Measurements from ENCODE around the gene KCNQ1.

KCNQ1 gene

DNA sequence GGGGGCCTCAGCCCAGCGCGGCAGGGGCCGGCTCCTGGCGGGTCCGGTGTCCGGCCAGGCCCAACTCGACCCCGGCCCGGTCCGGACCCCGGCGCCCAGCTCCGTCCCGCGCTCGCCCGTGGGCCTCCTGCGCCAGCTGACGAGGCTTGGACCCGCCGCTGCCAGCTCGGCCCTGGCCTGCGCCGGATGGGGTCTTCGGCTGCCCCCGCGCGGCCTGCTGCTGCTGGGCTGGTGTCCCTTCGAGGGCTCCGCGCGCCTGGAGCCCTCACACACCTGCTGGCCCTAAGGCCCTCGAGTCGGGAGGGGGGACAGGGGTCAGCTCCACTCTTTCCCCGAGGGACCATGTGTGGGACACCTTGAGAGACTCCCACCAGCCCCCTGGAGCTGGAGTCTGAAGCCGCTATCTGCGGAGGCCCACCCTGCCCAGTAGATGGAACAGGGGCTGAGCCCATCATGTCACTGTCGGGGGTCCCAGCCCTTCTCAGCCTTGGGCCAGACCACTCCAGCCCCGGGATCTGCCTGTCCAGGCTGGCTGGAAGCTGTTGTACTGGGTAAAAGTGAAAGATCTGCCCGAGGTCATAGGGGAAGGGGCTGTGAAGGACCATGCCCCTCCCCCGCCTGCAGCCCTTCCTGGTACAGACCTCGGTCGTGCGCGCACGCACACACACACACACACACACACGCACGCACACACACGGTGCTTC is 441.5 kb downstream of the KCNQ1 start:
- TF ChIP-seq, protein P1, sequence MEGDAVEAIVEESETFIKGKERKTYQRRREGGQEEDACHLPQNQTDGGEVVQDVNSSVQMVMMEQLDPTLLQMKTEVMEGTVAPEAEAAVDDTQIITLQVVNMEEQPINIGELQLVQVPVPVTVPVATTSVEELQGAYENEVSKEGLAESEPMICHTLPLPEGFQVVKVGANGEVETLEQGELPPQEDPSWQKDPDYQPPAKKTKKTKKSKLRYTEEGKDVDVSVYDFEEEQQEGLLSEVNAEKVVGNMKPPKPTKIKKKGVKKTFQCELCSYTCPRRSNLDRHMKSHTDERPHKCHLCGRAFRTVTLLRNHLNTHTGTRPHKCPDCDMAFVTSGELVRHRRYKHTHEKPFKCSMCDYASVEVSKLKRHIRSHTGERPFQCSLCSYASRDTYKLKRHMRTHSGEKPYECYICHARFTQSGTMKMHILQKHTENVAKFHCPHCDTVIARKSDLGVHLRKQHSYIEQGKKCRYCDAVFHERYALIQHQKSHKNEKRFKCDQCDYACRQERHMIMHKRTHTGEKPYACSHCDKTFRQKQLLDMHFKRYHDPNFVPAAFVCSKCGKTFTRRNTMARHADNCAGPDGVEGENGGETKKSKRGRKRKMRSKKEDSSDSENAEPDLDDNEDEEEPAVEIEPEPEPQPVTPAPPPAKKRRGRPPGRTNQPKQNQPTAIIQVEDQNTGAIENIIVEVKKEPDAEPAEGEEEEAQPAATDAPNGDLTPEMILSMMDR (IDR thresholded peaks at IDR 0.05; ENCODE audit: borderline replicate concordance, extremely low read depth, low read length, poor library complexity, severe bottlenecking), result no peak
- no peak for TF ChIP-seq EZH2 (IDR thresholded peaks at IDR 0.05; ENCODE audit: borderline replicate concordance, low read depth, low read length, severe bottlenecking)
- Histone ChIP-seq H3K9me3 (ENCODE audit: insufficient read depth, low read length, severe bottlenecking) (no peaks in the 10 kb centered on the region), H3K4me1 (ENCODE audit: insufficient read depth, low read length) (peaks cover 7% of the 10 kb centered on the region), H3K27me3 (ENCODE audit: insufficient read depth, low read length, poor library complexity) (no peaks in the 10 kb centered on the region), H4K20me1 (ENCODE audit: insufficient read depth, low read length) (no peaks in the 10 kb centered on the region), H3K4me3 (ENCODE audit: low read depth in 1 of 2, low read length in 2 of 2) (no peak overlapping the region), H3K79me2 (ENCODE audit: insufficient read depth, low read length) (no peaks in the 10 kb centered on the region), H3K4me2 (ENCODE audit: insufficient read depth, low read length) (no peak overlapping the region), H3K9ac (ENCODE audit: low read depth, low read length) (no peak overlapping the region), H3K27ac (ENCODE audit: low read length) (no peak overlapping the region), H2AFZ (ENCODE audit: low read depth, low read length) (no peak overlapping the region), H3K36me3 (ENCODE audit: insufficient read depth, low read length) (no peaks in the 10 kb centered on the region)
- no peak for ATAC-seq (ENCODE audit: insufficient read depth, low read depth)
- no peak for DNase-seq

DNA sequence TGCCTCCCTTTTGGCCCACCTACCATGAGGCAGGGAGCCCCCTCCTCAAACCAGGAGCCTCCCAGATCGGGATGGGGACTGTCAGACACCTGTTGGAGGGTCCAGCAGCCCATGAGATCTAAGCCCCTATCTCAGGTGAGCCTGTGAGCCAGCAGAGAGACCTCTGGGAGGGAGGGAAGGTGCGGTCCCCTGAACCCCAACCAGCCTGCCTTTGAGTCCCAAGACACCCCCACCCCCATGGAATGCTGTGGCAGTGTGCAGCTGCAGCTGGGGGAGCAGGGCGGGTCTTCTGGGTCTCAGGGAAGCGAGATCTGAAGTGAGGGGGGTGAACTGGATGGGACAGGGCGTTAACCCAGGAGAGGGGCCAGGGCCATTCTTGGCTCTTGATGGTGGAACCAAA is 442.1 kb downstream of the KCNQ1 start:
- Histone ChIP-seq H3K4me3 (ENCODE audit: low read depth in 1 of 2, low read length in 2 of 2) (no peak overlapping the region), H4K20me1 (ENCODE audit: insufficient read depth, low read length) (no peaks in the 10 kb centered on the region), H3K9me3 (ENCODE audit: insufficient read depth, low read length, severe bottlenecking) (no peaks in the 10 kb centered on the region), H3K9ac (ENCODE audit: low read depth, low read length) (no peak overlapping the region), H3K4me2 (ENCODE audit: insufficient read depth, low read length) (no peak overlapping the region), H3K27me3 (ENCODE audit: insufficient read depth, low read length, poor library complexity) (no peaks in the 10 kb centered on the region), H2AFZ (ENCODE audit: low read depth, low read length) (no peak overlapping the region), H3K4me1 (ENCODE audit: insufficient read depth, low read length) (peaks cover 13% of the 10 kb centered on the region), H3K79me2 (ENCODE audit: insufficient read depth, low read length) (no peaks in the 10 kb centered on the region), H3K27ac (ENCODE audit: low read length) (no peak overlapping the region), H3K36me3 (ENCODE audit: insufficient read depth, low read length) (no peaks in the 10 kb centered on the region)
- DNase-seq (no peak), ATAC-seq (ENCODE audit: insufficient read depth, low read depth) (no peak)
- TF ChIP-seq, protein P1 (IDR thresholded peaks at IDR 0.05; ENCODE audit: borderline replicate concordance, extremely low read depth, low read length, poor library complexity, severe bottlenecking), result no peak
- TF ChIP-seq EZH2 (IDR thresholded peaks at IDR 0.05; ENCODE audit: borderline replicate concordance, low read depth, low read length, severe bottlenecking), result no peak

DNA sequence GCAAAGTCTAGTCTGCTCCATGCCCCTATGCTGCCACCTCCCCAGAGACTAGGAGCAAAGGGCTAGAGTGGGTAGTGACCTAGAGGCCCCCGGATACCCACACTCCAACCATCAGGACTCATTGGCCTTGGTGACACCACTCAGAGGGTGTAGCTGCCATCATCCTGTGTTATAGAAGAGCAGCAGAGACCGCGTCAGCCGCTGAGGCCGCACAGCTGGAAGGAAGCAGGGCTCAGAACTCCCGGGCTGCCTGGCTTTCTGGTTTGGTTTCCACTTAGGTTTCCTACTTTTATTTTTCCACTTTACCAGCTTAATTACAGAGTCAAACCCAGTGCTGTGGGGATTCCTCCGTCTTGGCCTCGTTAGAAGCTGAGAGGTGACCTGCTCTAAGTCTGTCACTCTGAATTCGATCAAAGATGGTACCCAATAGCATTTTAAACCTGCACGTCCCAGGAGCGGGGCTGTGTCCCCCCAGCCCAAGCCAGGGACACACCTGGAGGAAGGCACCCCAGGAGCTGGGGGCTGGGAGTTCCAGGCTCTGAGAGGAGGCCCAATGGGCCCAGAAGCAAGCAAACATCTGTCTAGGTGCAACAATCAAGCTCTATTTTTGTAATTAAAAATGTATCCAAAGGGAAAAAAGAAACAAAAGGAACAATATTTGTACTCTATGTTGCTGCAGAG is 442.8 kb downstream of the KCNQ1 start:
- H2AFZ ChIP-seq (ENCODE audit: low read depth, low read length), result no peak overlapping the region
- no peaks in the 10 kb centered on the region for H4K20me1 ChIP-seq (ENCODE audit: insufficient read depth, low read length)
- DNase-seq (no peak), ATAC-seq (ENCODE audit: insufficient read depth, low read depth) (no peak)
- H3K36me3 ChIP-seq (ENCODE audit: insufficient read depth, low read length), result no peaks in the 10 kb centered on the region
- H3K4me3 ChIP-seq (ENCODE audit: low read depth in 1 of 2, low read length in 2 of 2), result no peak overlapping the region
- H3K9ac ChIP-seq (ENCODE audit: low read depth, low read length), result no peak overlapping the region
- no peak overlapping the region for H3K4me2 ChIP-seq (ENCODE audit: insufficient read depth, low read length)
- no peak overlapping the region for H3K27ac ChIP-seq (ENCODE audit: low read length)
- no peak for TF ChIP-seq EZH2 (IDR thresholded peaks at IDR 0.05; ENCODE audit: borderline replicate concordance, low read depth, low read length, severe bottlenecking)
- TF ChIP-seq, protein P1 (IDR thresholded peaks at IDR 0.05; ENCODE audit: borderline replicate concordance, extremely low read depth, low read length, poor library complexity, severe bottlenecking), result no peak
- H3K27me3 ChIP-seq (ENCODE audit: insufficient read depth, low read length, poor library complexity), result no peaks in the 10 kb centered on the region
- no peaks in the 10 kb centered on the region for H3K9me3 ChIP-seq (ENCODE audit: insufficient read depth, low read length, severe bottlenecking)
- H3K79me2 ChIP-seq (ENCODE audit: insufficient read depth, low read length), result no peaks in the 10 kb centered on the region
- H3K4me1 ChIP-seq (ENCODE audit: insufficient read depth, low read length), result peaks cover 19% of the 10 kb centered on the region
